Endothelial cell of umbilical vein (primary cell): Measurements from ENCODE around the gene LMAN1L. TPM values are rescaled to one million over a fixed set of nuclear protein-coding genes. Genes with fewer than 3 reads are reported as not detected.
A peak's percentile ranks its signal among the peaks of the same experiment; 100 is the strongest.

ENCODE experiments used
- BruUV-seq: library from RNA; stranded (reverse); fragments of 400-500 nt; replicated peaks from 2 replicates; lab custom pipeline; 2021; lab: Mats Ljungman, UMichigan
- CTCF ChIA-PET: fragments of 300-600, 350-600 bp; sonication (Branson Sonifier 250); formaldehyde crosslinking; loops from one replicate; lab custom pipeline; 2021; ENCODE audit warnings: antibody characterized with exemption, inconsistent platforms; lab: Charles Lee
- POLR2A ChIA-PET: fragments of 300-600, 350-600 bp; sonication (Branson Sonifier 250); formaldehyde crosslinking; loops from one replicate; lab custom pipeline; 2021; ENCODE audit warnings: antibody characterized with exemption, inconsistent platforms; lab: Charles Lee
- DNase-seq: peaks from one replicate; pipeline ENCODE4 v3.0.0-alpha.2; 2011; ENCODE audit warnings: low read depth, low spot score
- FAIRE-seq: peaks from 2 replicates; lab custom pipeline; 2011; peaks lifted over from hg19 to GRCh38; lab: Jason Lieb, UNC
- H2AFZ ChIP-seq: 2 replicates; pipeline ENCODE4 v1.6.0; 2012; ENCODE audit warnings: low read depth, low read length, control low read depth, inconsistent platforms
- H3K27ac ChIP-seq: 2 replicates; pipeline ENCODE4 v1.5.1; 2011; ENCODE audit warnings: low read depth, mild to moderate bottlenecking, control low read depth, low read length, moderate library complexity; ENCODE audit not compliant: insufficient read depth
- H3K27me3 ChIP-seq, 2 experiments: 2 replicates each; pipeline versions ENCODE4 v1.6.0 to v1.6.1; 2011; ENCODE audit warnings: low read length in 2 of 2, mixed read lengths in 1 of 2; ENCODE audit not compliant: control insufficient read depth in 2 of 2, insufficient read depth in 2 of 2
- H3K36me3 ChIP-seq, 2 experiments: 2 replicates in 1 of 2; 3 replicates in 1 of 2; pipeline ENCODE4 v1.5.1; 2011; ENCODE audit warnings: low read length in 2 of 2, mild to moderate bottlenecking in 1 of 2, moderate library complexity in 1 of 2; ENCODE audit not compliant: control insufficient read depth in 2 of 2, insufficient read depth in 2 of 2; ENCODE audit errors: extremely low read depth in 1 of 2
- H3K4me1 ChIP-seq: 3 replicates; pipeline ENCODE4 v1.5.1; 2011; ENCODE audit warnings: mild to moderate bottlenecking, low read length; ENCODE audit not compliant: control insufficient read depth, insufficient read depth; ENCODE audit errors: extremely low read depth
- H3K4me2 ChIP-seq: 2 replicates; pipeline ENCODE4 v1.6.1; 2011; ENCODE audit warnings: low read length, control low read depth, mixed read lengths; ENCODE audit not compliant: insufficient read depth
- H3K4me3 ChIP-seq, 3 experiments: fragments of 200-600 bp in 1 of 3; sonication (generic), shearing (Covaris generic) in 1 of 3; replicated peaks in 1 of 3; 2 replicates each; pipeline ENCODE4 v1.5.1; 2011 to 2016; ENCODE audit warnings: control low read depth in 3 of 3, low read length in 3 of 3, mild to moderate bottlenecking in 2 of 3, inconsistent platforms in 1 of 3, low read depth in 1 of 3, moderate library complexity in 1 of 3; ENCODE audit not compliant: insufficient read depth in 1 of 3
- H3K79me2 ChIP-seq: 2 replicates; pipeline ENCODE4 v1.6.0; 2012; ENCODE audit warnings: low read length, inconsistent platforms; ENCODE audit not compliant: control insufficient read depth, insufficient read depth
- H3K9ac ChIP-seq: replicated peaks from 2 replicates; pipeline ENCODE3; 2011; ENCODE audit warnings: low read length, control low read depth; ENCODE audit not compliant: insufficient read depth; ENCODE audit errors: extremely low read depth
- H3K9me1 ChIP-seq: replicated peaks from 3 replicates; pipeline ENCODE4 v1.6.0; 2011; ENCODE audit warnings: mild to moderate bottlenecking, low read length; ENCODE audit not compliant: control insufficient read depth, insufficient read depth; ENCODE audit errors: extremely low read depth
- H3K9me3 ChIP-seq: replicated peaks from 2 replicates; pipeline ENCODE4 v1.5.1; 2012; ENCODE audit warnings: low read length, inconsistent platforms; ENCODE audit not compliant: control insufficient read depth, insufficient read depth
- H4K20me1 ChIP-seq: replicated peaks from 2 replicates; pipeline ENCODE3; 2011; ENCODE audit warnings: mild to moderate bottlenecking, low read length; ENCODE audit not compliant: control insufficient read depth, insufficient read depth; ENCODE audit errors: extremely low read depth
- EZH2 ChIP-seq: IDR thresholded peaks from 2 replicates; pipeline ENCODE4 v1.6.1; 2012; ENCODE audit warnings: borderline replicate concordance, low read depth, mild to moderate bottlenecking, moderate library complexity, low read length, inconsistent platforms; ENCODE audit not compliant: severe bottlenecking
- FOS ChIP-seq: IDR thresholded peaks from 2 replicates; pipeline ENCODE4 v1.6.1; 2011; ENCODE audit warnings: mild to moderate bottlenecking, low read length, moderate library complexity, borderline replicate concordance; ENCODE audit not compliant: insufficient read depth
- GATA2 ChIP-seq: IDR thresholded peaks from 2 replicates; pipeline ENCODE4 v1.7.0; 2011; ENCODE audit warnings: low read depth, mild to moderate bottlenecking, moderate library complexity, mixed read lengths, low read length; ENCODE audit not compliant: insufficient read length, insufficient read depth
- JUN ChIP-seq: IDR thresholded peaks from 2 replicates; pipeline ENCODE4 v1.6.1; 2011; ENCODE audit warnings: borderline replicate concordance, low read depth; ENCODE audit not compliant: insufficient read length, insufficient read depth
- MAX ChIP-seq: IDR thresholded peaks from 2 replicates; pipeline ENCODE4 v1.6.1; 2011; ENCODE audit not compliant: insufficient read depth, insufficient read length
- MYC ChIP-seq: IDR thresholded peaks from one replicate; pipeline ENCODE4 v1.6.1; 2011; ENCODE audit warnings: mild to moderate bottlenecking, low read depth, low read length
- POLR2A ChIP-seq: IDR thresholded peaks from 2 replicates; pipeline ENCODE4 v1.6.1; 2012; ENCODE audit warnings: low read depth, mild to moderate bottlenecking, control low read depth, low read length
- POLR2AphosphoS5 ChIP-seq: IDR thresholded peaks from 2 replicates; pipeline ENCODE4 v1.6.1; 2012; ENCODE audit warnings: low read depth, mild to moderate bottlenecking, control low read depth, low read length, moderate library complexity; ENCODE audit not compliant: insufficient read depth
- dilution Hi-C: fragments of 300-500 bp; cut with MboI; formaldehyde crosslinking; loops from one replicate; pipeline ENCODE4 v1.15.0; 2019; ENCODE audit warnings: low sequenced_read_pairs; ENCODE audit not compliant: extremely low pct_ligation_motif_present
- intact Hi-C: fragments of 100-400 bp; cut with micrococcal nuclease; formaldehyde crosslinking; loops from one replicate; pipeline ENCODE4 v1.10.0; 2022
- polyA plus RNA-seq, 4 experiments: library from polyadenylated mRNA; depleted of rRNA in 3 of 4; stranded (reverse) in 3 of 4; unstranded in 1 of 4; fragments of >200 nt; gene quantifications; 2 replicates each; pipeline versions ENCODE4 v1.2.1 to v1.2.3, GENCODE V29; 2011 to 2012; ENCODE audit warnings: missing spikeins in 1 of 4
- total RNA-seq: library from RNA; stranded (reverse); gene quantifications from 2 replicates; pipeline ENCODE4 v1.2.3, GENCODE V29; 2021
- TF ChIP-seq, protein P1 (sequence below), 2 donors: IDR thresholded peaks; 1 replicate in 1 of 2; 2 replicates in 1 of 2; pipeline ENCODE4 v1.5.1; 2011; ENCODE audit warnings: low read length in 2 of 2, mild to moderate bottlenecking in 2 of 2, moderate library complexity in 2 of 2, control low read depth in 1 of 2, inconsistent platforms in 1 of 2, low read depth in 1 of 2; ENCODE audit not compliant: insufficient read depth in 1 of 2; ENCODE audit errors: extremely low read depth in 1 of 2

Gene LMAN1L
- total and polyA plus RNA-seq, 2 donors (not counting 3 experiments of a cell fraction or from before 2014, with no cell fraction given) = not detected

DNA sequence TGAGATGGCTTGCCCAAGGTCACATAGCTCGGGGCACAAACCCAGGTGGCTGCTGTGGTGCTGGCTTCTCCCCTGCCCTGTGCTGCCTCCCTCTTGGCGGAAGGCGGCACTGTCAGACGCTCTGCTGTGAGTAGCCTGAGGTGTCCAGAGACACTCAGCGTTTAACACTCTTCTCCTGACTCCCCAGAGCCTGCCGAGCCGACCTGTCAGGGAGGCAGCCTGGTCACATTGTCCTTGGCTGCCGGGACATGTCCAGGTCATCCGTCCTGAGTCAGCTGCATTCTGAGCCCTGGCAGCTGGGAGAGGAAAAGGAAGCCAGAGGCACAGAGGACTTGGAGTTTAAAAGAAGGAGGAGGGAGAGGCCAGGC is 4.7 kb downstream of the LMAN1L start:
- Histone ChIP-seq H3K27ac (no peak overlapping the region), H3K9me3 (no peaks in the 10 kb centered on the region), H3K9me1 (no peaks in the 10 kb centered on the region), H3K4me3 (no peak overlapping the region), H2AFZ (no peak overlapping the region), H4K20me1 (no peaks in the 10 kb centered on the region), H3K79me2 (no peaks in the 10 kb centered on the region), H3K27me3 (no peaks in the 10 kb centered on the region), H3K4me2 (no peak overlapping the region), H3K9ac (no peak overlapping the region), H3K36me3 (no peaks in the 10 kb centered on the region), H3K4me1 (peaks cover 8% of the 10 kb centered on the region)
- POLR2A ChIA-PET = interaction anchor here (0.6 kb wide), 1 partner anchor 30 kb away, joined by 4 read pairs; no protein-coding TSS in a partner anchor
- CTCF ChIA-PET = interaction anchor here (0.8 to 2.2 kb wide), 6 partner anchors 9 to 133 kb away, joined by 3 to 6 read pairs (median 3); partner anchors contain the start of genes CPLX3 and CSK
- dilution Hi-C loops (no loop called here), intact Hi-C loops (no loop called here)
- FAIRE-seq (peak; percentile 73), DNase-seq (peak; percentile 43)
- no TSS peak for BruUV-seq
- TF ChIP-seq JUN = no peak
- TF ChIP-seq, protein P1, sequence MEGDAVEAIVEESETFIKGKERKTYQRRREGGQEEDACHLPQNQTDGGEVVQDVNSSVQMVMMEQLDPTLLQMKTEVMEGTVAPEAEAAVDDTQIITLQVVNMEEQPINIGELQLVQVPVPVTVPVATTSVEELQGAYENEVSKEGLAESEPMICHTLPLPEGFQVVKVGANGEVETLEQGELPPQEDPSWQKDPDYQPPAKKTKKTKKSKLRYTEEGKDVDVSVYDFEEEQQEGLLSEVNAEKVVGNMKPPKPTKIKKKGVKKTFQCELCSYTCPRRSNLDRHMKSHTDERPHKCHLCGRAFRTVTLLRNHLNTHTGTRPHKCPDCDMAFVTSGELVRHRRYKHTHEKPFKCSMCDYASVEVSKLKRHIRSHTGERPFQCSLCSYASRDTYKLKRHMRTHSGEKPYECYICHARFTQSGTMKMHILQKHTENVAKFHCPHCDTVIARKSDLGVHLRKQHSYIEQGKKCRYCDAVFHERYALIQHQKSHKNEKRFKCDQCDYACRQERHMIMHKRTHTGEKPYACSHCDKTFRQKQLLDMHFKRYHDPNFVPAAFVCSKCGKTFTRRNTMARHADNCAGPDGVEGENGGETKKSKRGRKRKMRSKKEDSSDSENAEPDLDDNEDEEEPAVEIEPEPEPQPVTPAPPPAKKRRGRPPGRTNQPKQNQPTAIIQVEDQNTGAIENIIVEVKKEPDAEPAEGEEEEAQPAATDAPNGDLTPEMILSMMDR (IDR thresholded peaks at IDR 0.05; ENCODE audit: extremely low read depth in 1 of 2, insufficient read depth in 1 of 2, low read depth in 1 of 2, low read length in 2 of 2) = peak in 1 of 2 donors; percentile 60

DNA sequence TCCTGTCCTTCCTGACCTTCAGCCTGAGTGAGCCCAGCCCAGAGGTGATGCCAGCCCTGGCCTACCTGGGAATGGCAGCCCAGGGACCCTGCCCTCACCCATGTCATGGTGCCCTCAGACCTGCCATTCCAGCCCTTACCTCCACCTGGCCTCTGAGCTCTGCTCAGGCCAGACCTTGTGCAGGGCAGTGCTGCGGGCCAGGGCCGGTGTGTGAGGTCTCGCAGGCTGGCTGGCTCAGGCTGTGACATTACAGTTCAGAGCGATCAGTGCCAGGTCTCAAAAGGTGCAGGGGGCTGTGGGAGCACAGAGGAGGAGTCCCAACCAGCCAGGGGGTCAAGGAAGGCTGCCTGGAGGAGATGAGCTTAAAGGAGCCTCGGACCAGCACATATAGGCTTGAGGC is 7.4 kb downstream of the LMAN1L start:
- H3K9me1 ChIP-seq = no peaks in the 10 kb centered on the region
- POLR2A ChIA-PET = interaction anchor here (0.5 kb wide), 1 partner anchor 84 kb away, joined by 4 read pairs; no protein-coding TSS in a partner anchor
- dilution Hi-C loops (no loop called here), intact Hi-C loops (no loop called here)
- H3K4me3 ChIP-seq = no peak overlapping the region
- DNase-seq = no peak
- FAIRE-seq = no peak
- no peak overlapping the region for H3K4me2 ChIP-seq
- no peak overlapping the region for H2AFZ ChIP-seq
- CTCF ChIA-PET = interaction anchor here (0.7 to 1.5 kb wide), 2 partner anchors 15 to 51 kb away, joined by 3 to 4 read pairs; no protein-coding TSS in a partner anchor
- no TSS peak for BruUV-seq
- H3K36me3 ChIP-seq = no peaks in the 10 kb centered on the region
- peaks cover 8% of the 10 kb centered on the region for H3K4me1 ChIP-seq
- H4K20me1 ChIP-seq = no peaks in the 10 kb centered on the region
- no peak overlapping the region for H3K27ac ChIP-seq
- no peak overlapping the region for H3K9ac ChIP-seq
- H3K79me2 ChIP-seq = no peaks in the 10 kb centered on the region
- no peaks in the 10 kb centered on the region for H3K27me3 ChIP-seq
- no peaks in the 10 kb centered on the region for H3K9me3 ChIP-seq
- TF ChIP-seq MYC (no peak), JUN (no peak), MAX (no peak), FOS (no peak), EZH2 (no peak), POLR2AphosphoS5 (no peak), POLR2A (no peak), GATA2 (no peak)
- TF ChIP-seq, protein P1 (IDR thresholded peaks at IDR 0.05; ENCODE audit: extremely low read depth in 1 of 2, insufficient read depth in 1 of 2, low read depth in 1 of 2, low read length in 2 of 2) = no peak
